Measurements from ENCODE around the gene ZNF616.
"Not testable (repeated sequence)": the region's sequence is repeated elsewhere in the genome, so short reads cannot be mapped to it uniquely, and the experiment has no call there.

Gene ZNF616

DNA sequence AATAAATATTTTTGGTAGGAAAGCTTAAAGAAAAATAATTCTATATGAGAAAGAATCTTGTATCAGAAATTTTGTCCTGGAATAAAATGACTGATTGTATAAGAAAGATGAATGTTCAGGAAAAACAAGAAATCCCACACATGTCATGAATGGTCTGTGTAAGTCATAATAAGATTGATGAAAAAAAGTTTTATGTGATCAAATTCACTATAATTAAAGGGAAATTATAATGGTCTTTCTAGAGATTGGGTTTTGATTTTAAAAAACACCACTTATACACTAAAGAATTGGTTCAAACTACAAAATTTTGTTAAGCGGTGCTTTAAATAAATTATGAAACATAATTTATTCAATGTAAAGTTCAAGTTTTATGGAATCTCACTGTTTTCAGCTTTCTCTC, 37.0 kb downstream of the ZNF616 start:
- no peak for DNase-seq

DNA sequence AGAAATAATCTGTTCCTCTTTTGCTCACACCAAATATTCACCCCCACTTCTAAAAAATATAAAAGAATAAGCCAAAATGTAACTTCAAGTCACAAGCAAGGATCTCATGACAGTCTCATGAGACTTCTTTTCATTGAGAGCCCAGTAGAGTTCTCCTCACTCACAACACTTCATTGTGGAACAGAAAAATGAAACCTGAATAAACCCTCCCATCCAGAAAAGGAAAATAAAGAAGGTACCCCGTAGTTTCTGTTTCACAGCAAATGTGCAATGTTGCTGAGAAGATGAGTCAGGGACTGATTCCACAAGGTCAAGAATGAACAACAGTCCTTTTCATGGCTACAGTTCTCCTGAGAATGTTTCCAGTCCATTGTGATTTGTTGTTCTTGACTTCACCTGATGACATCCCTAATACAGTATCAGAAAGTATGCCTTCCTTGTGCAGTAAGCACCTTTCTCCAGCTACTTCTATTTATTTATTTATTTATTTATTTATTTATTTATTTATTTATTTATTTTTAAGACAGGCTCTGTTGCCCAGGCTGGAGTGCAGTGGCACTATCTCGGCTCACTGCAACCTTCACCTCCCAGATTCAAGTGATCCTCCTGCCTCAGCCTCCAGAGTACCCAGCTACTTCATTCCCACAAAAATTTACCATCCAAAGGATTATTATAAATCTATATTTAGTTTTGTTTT, 37.7 kb downstream of the ZNF616 start:
- DNase-seq, result no peak

- DNase-seq, result no peak
Measured at GRCh38 chr19:52099497-52100138, 40.1 kb downstream of the ZNF616 start.

GRCh38 chr19:52096416-52096815, 43.3 kb downstream of the ZNF616 start:
- DNase-seq, result not testable (repeated sequence)

DNA sequence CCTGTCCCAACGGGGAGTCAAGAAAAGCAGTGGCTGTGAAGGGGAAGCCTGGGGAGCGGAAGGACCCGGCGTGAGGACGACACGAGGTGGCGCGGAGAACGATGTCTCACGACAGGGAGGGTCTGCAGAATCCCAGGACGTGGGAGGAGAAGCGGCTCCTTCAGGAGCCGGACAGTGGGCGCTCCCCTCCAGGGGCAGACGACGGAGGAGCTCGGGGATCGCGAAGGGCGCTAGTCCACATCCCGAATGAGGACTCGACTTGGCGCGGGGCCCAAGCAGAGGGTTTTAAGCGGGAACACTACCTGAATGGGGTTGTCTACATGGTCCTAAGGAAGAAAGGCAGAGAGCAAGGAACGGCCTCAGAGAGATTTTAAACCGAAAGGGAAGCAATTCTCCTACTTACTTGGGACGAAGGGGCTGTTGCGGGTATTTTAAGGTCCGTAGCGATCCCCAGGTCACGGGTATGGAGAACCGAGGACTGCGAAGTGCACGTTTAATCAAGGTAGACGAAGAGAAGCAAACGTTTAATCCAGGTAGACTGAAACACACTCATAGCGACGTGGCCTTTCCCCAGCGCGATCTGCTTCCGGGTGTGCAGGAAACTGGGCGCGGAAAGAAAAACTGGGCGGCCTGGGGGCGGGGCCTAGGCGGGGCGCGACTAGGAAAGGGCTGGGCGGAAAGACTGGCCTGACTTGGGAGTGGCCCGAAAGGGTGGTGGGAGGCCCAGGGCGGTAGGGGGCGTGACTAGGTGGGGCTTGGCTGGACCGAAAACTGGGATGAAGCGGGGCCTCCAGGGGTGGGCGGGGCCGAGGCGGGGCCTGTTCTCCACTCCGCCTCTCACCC, 44.3 kb downstream of the ZNF616 start, which contains the start of gene ZNF841:
ZNF841 (minus strand) TSS at position 594 of the 843 bp plus-strand sequence. CDS start 10,964 bp downstream, outside the sequence.
- peak; percentile 92 for DNase-seq

DNA sequence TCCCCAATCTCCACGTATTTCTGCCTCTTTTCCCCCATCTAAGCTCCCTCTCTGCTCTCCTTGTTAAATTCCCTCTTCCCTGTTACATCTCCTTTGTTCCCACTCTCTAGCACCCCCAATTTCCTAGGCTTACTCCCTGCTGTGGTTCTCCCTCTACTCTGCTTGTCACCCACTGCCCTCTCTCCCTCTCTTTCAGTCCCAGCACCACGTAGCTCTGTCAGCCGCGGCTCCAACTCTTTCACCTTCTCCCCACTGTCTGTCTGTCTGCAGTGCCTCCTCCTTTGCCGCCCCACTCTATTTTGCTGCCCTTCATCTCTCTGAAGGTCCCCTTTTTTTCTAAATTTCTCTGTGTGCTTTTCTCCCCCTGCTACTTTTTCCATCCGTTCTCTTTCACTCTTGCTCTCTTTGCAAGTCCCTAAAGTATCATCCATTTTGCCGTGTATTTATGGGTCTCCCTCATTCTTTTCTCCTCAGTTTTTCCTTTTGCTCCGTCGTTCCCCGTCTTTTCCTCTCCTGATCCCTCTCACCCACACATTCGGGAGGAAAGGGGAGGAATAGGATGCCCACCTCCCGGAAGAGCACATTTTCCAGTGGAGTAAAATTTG, 45.1 kb downstream of the ZNF616 start:
- no peak for DNase-seq

DNA sequence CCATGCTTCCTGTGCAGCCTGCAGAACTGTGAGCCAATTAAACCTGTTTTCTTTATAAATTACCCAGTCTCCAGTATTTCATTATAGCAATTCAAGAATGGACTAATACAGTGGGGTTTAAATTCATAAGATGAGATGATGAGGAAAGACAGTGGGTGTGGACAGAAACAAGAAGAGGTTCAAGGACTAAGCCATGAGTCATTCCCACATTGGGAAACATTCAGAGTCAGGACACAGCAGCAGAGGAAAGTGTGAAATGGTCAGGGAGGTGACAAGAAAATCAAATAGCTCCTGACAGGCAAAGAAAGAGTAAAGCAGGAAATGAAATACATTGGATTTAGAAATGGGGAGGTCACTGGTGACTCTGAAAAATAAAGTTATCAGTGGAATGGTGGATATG, 53.3 kb downstream of the ZNF616 start:
- DNase-seq, result no peak

DNA sequence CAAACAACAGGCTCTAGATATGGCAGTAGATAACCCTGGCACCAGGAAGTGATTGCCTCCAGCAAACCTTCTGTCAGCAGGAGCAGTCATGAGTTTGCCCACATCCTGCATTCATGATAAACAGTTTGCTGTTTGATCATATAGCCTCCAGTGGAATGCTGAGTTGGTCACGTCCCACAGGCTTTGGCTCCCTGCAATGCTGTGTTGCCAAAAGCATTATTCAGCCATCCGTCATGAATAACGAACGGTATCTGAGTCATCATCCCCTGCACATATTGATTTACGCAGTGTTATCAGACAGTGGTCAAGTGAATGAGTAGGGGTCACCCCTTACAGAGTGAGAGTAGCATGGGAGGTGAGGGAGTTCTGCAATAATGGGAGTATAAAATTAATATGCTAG, 69.2 kb downstream of the ZNF616 start:
- DNase-seq, result no peak

DNA sequence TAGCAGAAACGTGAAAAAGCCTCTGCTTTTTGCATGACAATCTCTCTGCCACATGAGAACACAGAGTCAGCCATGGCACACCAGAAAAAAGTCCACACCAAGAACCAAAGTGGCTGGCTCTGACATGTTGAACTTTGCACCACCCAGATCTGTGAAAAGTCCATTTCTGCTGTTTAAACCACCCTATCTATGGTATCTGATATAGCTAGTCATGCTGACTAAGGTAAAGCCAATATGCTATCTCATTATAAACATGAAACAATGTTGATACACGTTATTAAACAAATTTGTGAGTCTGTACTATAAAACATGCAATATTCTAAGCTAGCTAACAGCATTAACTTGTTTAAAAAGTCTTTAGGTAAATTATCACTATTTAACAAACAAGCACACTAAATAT, 70.1 kb downstream of the ZNF616 start:
- no peak for DNase-seq

DNA sequence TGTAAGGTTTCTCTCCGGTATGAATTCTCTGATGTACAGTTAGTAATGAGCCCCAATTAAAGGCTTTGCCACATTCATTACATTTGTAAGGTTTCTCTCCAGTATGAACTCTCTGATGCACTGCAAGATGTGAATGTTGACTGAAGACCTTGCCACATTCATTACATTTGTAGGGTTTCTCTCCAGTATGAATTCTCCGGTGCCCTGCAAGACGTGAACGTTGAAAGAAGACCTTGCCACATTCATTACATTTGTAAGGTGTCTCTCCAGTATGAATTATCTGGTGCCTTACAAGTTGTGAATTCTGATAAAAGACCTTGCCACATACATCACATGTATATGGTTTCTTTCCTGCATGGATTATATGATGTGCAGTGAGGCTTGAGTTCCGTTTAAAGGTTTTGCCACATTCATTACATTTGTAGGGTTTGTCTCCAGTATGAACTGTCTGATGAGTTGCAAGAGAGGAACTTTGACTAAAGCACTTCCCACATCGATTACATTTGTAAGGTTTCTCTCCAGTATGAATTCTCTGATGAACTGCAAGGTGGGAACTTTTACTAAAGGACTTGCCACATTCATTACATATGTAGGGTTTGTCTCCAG, 73.4 kb downstream of the ZNF616 start:
- no peak for DNase-seq

DNA sequence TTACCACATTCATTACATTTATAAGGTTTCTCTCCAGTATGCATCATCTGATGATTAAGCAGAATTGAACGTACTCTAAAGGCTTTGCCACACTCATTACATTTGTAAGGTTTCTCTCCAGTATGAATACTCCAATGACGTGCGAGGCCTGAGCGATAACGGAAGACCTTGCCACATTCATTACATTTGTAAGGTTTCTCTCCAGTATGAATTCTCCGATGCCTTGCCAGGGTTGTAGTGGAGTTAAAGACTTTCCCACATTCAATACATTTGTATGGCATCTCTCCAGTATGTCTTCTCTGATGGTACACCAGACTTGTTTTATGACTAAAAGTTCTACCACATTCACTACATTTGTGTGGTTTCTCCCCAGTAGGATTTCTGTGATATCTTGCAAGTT, 74.3 kb downstream of the ZNF616 start:
- no peak for DNase-seq

Measured in fibroblast of skin of right quadriceps (primary cell).